Measurements from ENCODE around the gene SMG6.
A peak's percentile ranks its signal among the peaks of the same experiment; 100 is the strongest.

SMG6 gene

GRCh38 chr17:2125013-2125535 is 178.5 kb downstream of the SMG6 start (continued):
- TF ChIP-seq PATZ1 (CRISPR knock-in tag; IDR thresholded peaks at IDR 0.05; ENCODE audit: borderline replicate concordance), result no peak
- no peak for TF ChIP-seq PPARA (CRISPR knock-in tag; IDR thresholded peaks at IDR 0.05; ENCODE audit: borderline replicate concordance)
- TF ChIP-seq ZNF70 (CRISPR knock-in tag; IDR thresholded peaks at IDR 0.05), result no peak

GRCh38 chr17:2124391-2124790 is 179.2 kb downstream of the SMG6 start:
- no peak for TF ChIP-seq PPARA (CRISPR knock-in tag; IDR thresholded peaks at IDR 0.05; ENCODE audit: borderline replicate concordance)
- TF ChIP-seq SNAI2 (CRISPR knock-in tag; IDR thresholded peaks at IDR 0.05), result no peak
- no peak for TF ChIP-seq ZNF565 (CRISPR knock-in tag; conservative IDR thresholded peaks at IDR 0.05; ENCODE audit: low read depth)
- no peak for TF ChIP-seq GLIS3 (CRISPR knock-in tag; IDR thresholded peaks at IDR 0.05)
- no peak for TF ChIP-seq ESRRG (CRISPR knock-in tag; IDR thresholded peaks at IDR 0.05)
- no peak for TF ChIP-seq ARNTL (CRISPR knock-in tag; IDR thresholded peaks at IDR 0.05; ENCODE audit: borderline replicate concordance, low read depth)
- TF ChIP-seq ZNF8 (CRISPR knock-in tag; IDR thresholded peaks at IDR 0.05), result no peak
- no peak for TF ChIP-seq TCF4 (CRISPR knock-in tag; IDR thresholded peaks at IDR 0.05; ENCODE audit: borderline replicate concordance)
- no peak for TF ChIP-seq ISL1 (CRISPR knock-in tag; IDR thresholded peaks at IDR 0.05)
- TF ChIP-seq RARB (CRISPR knock-in tag; IDR thresholded peaks at IDR 0.05), result no peak
- TF ChIP-seq OSR1 (CRISPR knock-in tag; IDR thresholded peaks at IDR 0.05), result no peak
- TF ChIP-seq ZC3H10 (CRISPR knock-in tag; IDR thresholded peaks at IDR 0.05), result no peak
- no peak for ATAC-seq

GRCh38 chr17:2123375-2124251 is 180.0 kb downstream of the SMG6 start:
- ATAC-seq, result peak; percentile 66
- TF ChIP-seq ZNF565 (CRISPR knock-in tag; conservative IDR thresholded peaks at IDR 0.05; ENCODE audit: low read depth) (no peak), ZNF70 (CRISPR knock-in tag; IDR thresholded peaks at IDR 0.05) (no peak), PATZ1 (CRISPR knock-in tag; IDR thresholded peaks at IDR 0.05; ENCODE audit: borderline replicate concordance) (no peak), ESRRG (CRISPR knock-in tag; IDR thresholded peaks at IDR 0.05) (no peak), TOX (CRISPR knock-in tag; IDR thresholded peaks at IDR 0.05; ENCODE audit: borderline replicate concordance) (no peak), GLIS3 (CRISPR knock-in tag; IDR thresholded peaks at IDR 0.05) (no peak), OSR1 (CRISPR knock-in tag; IDR thresholded peaks at IDR 0.05) (no peak), BACH2 (CRISPR knock-in tag; IDR thresholded peaks at IDR 0.05; ENCODE audit: borderline replicate concordance) (no peak), SNAI2 (CRISPR knock-in tag; IDR thresholded peaks at IDR 0.05) (no peak), RARB (CRISPR knock-in tag; IDR thresholded peaks at IDR 0.05) (no peak), TCF4 (CRISPR knock-in tag; IDR thresholded peaks at IDR 0.05; ENCODE audit: borderline replicate concordance) (no peak), ISL1 (CRISPR knock-in tag; IDR thresholded peaks at IDR 0.05) (no peak), TSHZ2 (CRISPR knock-in tag; IDR thresholded peaks at IDR 0.05) (no peak), ZC3H10 (CRISPR knock-in tag; IDR thresholded peaks at IDR 0.05) (no peak), PPARA (CRISPR knock-in tag; IDR thresholded peaks at IDR 0.05; ENCODE audit: borderline replicate concordance) (no peak), ZFP30 (CRISPR knock-in tag; IDR thresholded peaks at IDR 0.05) (no peak), ARNTL (CRISPR knock-in tag; IDR thresholded peaks at IDR 0.05; ENCODE audit: borderline replicate concordance, low read depth) (no peak)

GRCh38 chr17:2122641-2123302 is 180.8 kb downstream of the SMG6 start:
- peak; percentile 39 for ATAC-seq
- 0 out of 2 replicates have a peak, but pooled peaks have one; percentile 26 for TF ChIP-seq TSHZ2 (CRISPR knock-in tag; IDR thresholded peaks at IDR 0.05)
- TF ChIP-seq CREB5 (CRISPR knock-in tag; IDR thresholded peaks at IDR 0.05; ENCODE audit: low read depth), result no peak
